ENCODE data around the gene TSPAN33.

TSPAN33 gene

GRCh38 chr7:129136887-129137642 lies 7.4 kb upstream of the TSPAN33 start:
- no peak for DNase-seq

- peak; percentile 56 for DNase-seq
These were observed 798 bp upstream of the TSPAN33 start for GRCh38 chr7:129143724-129144094.

- DNase-seq = peak; percentile 39
These were observed 544 bp downstream of the TSPAN33 start for GRCh38 chr7:129144834-129145668.

- DNase-seq = no peak
These were observed 1.9 kb downstream of the TSPAN33 start for GRCh38 chr7:129146237-129146979.

GRCh38 chr7:129147731-129148130 lies 3.2 kb downstream of the TSPAN33 start:
- no peak for DNase-seq

- no peak for DNase-seq
These were observed 5.0 kb downstream of the TSPAN33 start for GRCh38 chr7:129149511-129149910.

GRCh38 chr7:129150199-129150996 lies 5.9 kb downstream of the TSPAN33 start:
- peak; percentile 15 for DNase-seq

- no peak for DNase-seq
These were observed 13.1 kb downstream of the TSPAN33 start for GRCh38 chr7:129157651-129158050.

GRCh38 chr7:129159539-129159938 lies 15.0 kb downstream of the TSPAN33 start:
- no peak for DNase-seq

GRCh38 chr7:129160161-129160905 lies 15.8 kb downstream of the TSPAN33 start:
- DNase-seq = peak; percentile 37

- DNase-seq = no peak
These were observed 17.2 kb downstream of the TSPAN33 start for GRCh38 chr7:129161524-129162225.

GRCh38 chr7:129162732-129163131 lies 18.2 kb downstream of the TSPAN33 start:
- no peak for DNase-seq

GRCh38 chr7:129163875-129164544 lies 19.5 kb downstream of the TSPAN33 start:
- peak; percentile 64 for DNase-seq

- DNase-seq = no peak
These were observed 22.2 kb downstream of the TSPAN33 start for GRCh38 chr7:129166745-129167144.

- no peak for DNase-seq
These were observed 23.3 kb downstream of the TSPAN33 start for GRCh38 chr7:129167817-129168216.

GRCh38 chr7:129168231-129169021 lies 23.9 kb downstream of the TSPAN33 start:
- DNase-seq = no peak

GRCh38 chr7:129169171-129169671 lies 24.7 kb downstream of the TSPAN33 start:
- DNase-seq = no peak

GRCh38 chr7:129169686-129170440 lies 25.4 kb downstream of the TSPAN33 start:
- DNase-seq = no peak

Measured in NCI-H82 (cell line).